GM21825 (cell line): ENCODE results near the gene DCST1.

Experiments used
- ATAC-seq: cut with Tn5 transposase; IDR thresholded peaks from one replicate; pipeline ENCODE4 v1.9.1; 2021; ENCODE audit warnings: mild to moderate bottlenecking, moderate library complexity; ENCODE audit not compliant: unreplicated experiment

DCST1 gene

GRCh38 chr1:155030899-155031298 is 2.7 kb upstream of the DCST1 start:
- no peak for ATAC-seq

GRCh38 chr1:155032886-155033285 is 738 bp upstream of the DCST1 start:
- no peak for ATAC-seq

DNA sequence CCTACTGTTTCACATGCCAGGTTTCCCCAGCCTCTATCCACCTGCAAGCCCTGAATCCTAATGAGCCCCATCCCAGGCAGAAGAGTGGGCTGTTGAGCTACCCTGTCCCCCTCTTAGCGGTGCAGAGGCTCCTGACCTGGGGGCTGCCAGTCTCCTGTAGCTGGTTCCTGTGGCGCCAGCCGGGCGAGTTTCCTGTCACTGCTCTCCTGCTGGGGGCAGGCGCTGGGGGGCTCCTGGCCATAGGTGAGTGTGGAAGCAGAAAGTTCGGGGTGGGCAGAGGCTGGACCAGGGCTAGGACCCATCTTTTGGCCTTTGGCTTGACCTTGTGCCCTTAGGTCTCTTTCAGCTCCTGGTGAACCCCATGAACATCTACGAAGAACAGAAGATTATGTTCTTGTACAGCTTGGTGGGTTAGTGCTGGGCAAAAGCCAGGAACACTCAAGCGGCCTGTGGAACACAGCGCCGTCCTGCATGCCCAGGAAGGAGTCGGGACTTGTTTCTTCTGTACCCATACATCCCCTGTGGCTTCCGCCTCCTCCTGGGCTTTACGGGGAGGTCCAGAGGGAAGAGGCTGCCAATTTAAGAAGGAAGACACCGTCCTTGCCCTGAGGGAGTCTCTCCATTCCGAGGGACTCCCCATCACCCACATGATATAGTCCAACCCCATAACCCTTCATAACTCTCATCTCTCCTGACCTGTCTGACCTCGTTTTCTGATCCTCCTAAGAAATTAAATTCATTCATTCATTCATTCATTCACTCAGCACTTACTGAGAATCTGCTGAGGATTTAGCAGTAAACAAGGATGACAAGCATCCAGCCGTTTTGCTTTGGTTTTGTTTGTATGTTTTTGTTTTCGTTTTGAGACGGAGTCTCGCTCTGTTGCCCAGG is 939 bp downstream of the DCST1 start:
- ATAC-seq, result no peak

DNA sequence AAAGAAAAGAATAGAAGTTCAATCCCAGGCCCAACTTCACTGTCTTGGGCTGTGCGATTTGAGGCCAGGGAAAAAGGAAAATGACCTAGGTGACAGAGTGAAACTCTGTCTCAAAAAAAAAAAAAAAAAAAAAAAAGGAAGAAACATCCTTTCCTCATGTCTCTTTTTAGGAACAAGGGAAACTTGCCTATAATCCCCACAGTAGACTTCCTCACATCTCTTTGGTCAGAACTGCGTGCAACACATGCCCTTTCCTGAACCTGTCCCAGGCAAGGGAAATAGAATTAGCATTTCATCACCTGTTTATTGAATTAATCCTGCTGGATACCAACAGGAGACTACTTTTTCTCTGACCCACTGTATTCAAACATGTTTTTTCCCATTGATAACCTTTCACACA is 2.3 kb downstream of the DCST1 start:
- ATAC-seq, result no peak

- no peak for ATAC-seq
Observed at GRCh38 chr1:155037043-155037442, 3.4 kb downstream of the DCST1 start.

DNA sequence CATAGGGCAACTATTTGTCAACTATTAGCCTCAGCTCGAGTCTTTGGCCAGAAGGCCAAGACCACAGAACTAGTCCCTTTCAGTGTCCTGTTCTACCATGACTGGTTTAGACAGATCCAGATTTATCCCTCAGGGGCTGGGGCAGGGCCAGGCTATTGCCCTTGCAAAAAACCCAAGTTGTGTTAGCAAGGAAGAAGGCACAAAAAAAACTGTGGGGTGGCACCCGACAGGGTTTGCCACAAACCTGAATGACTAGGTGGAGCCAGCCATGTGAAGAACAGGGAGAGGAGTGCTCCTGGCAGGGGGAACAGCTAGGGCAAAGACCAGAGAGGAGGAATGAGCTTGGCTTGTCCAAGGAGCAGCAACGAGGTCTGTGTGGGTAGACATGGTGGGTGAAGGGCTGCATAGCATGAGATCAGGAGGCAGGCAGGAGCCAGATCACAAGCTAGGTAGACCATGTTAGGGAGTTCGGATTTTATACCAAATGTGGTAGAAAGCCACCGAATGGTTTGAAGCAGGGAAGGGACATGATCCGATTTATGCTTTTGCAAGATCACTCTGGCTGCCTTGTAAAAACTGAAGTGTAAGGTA is 4.3 kb downstream of the DCST1 start:
- ATAC-seq, result no peak

- ATAC-seq, result no peak
Observed at GRCh38 chr1:155038602-155039307, 5.1 kb downstream of the DCST1 start.

DNA sequence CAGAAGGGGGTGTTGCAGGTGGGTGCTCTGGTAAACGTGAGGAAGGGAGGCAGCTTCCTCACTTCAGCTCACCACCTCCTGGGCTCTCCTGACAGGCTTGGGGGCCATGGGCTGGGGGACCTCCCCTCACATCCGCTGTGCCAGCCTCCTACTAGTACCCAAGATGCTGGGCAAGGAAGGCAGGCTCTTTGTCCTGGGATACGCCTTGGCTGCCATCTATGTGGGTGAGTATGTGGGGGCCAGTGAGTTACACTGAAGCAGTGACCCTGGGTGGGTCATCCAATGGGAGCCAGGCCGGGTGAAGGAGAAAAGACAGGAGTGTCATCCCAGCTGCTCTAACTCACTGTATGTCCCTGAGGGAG is 5.7 kb downstream of the DCST1 start:
- no peak for ATAC-seq

- ATAC-seq, result no peak
Observed at GRCh38 chr1:155040358-155041093, 6.9 kb downstream of the DCST1 start.

DNA sequence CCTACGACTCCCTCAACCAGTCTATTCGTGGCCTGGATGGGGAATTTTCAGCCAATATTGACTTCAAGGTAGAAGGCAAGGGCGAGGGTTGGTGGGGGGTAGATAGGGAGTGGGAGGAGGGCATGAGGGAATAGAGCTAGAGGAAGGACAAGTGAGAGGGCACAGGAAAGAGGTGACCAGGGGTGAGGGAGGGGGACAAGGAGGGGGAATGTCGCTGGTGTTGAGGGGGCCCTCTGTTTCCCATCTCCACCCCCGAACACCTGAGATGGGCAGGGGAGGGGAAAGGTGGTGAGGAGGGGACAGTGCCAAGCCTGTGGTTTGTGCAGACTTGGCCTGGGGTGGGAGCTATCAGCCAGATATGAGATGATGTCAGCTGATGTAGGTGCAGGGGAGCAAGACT is 9.2 kb downstream of the DCST1 start:
- no peak for ATAC-seq

GRCh38 chr1:155043301-155043702 is 9.7 kb downstream of the DCST1 start:
- ATAC-seq, result no peak

DNA sequence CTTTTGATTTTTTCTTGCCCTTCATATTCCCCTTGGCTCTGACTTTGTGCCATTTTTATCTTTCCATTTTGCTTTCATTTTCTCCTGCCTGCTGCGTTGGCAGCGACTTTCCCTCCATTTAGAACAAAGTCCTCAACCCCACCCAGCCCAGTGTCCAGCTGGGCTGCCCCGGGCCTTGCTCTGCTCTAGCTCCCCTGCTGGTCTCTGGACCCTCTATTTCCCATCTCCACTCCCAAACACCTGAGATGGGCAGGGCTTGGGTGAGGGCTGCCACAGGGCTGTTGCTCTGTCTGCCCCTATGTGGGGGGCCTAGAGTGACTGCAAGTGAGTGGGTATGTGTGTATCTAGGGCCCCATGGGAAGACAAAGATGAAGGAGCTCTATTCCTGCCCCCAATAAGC is 10.2 kb downstream of the DCST1 start:
- ATAC-seq, result no peak

DNA sequence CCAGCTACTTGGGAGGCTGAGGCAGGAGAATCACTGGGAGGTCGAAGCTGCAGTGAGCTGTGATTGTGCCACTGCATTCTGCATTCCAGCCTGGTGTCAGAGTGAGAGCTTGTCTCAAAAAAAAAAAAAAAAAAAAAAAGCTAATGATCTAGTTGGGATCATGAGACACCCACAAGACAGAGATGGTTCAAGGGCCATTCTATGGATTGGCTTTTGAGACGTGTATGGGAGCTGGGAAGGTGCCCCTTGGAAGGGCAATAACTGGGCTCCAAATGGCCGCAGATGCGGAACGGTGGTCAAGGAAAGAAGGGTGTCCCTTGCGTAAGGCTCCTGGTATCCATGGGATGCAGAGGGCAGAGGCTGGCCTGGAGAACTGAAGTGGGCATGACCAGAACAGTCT is 10.7 kb downstream of the DCST1 start:
- no peak for ATAC-seq

- ATAC-seq, result no peak
Observed at GRCh38 chr1:155044812-155045657, 11.4 kb downstream of the DCST1 start.

DNA sequence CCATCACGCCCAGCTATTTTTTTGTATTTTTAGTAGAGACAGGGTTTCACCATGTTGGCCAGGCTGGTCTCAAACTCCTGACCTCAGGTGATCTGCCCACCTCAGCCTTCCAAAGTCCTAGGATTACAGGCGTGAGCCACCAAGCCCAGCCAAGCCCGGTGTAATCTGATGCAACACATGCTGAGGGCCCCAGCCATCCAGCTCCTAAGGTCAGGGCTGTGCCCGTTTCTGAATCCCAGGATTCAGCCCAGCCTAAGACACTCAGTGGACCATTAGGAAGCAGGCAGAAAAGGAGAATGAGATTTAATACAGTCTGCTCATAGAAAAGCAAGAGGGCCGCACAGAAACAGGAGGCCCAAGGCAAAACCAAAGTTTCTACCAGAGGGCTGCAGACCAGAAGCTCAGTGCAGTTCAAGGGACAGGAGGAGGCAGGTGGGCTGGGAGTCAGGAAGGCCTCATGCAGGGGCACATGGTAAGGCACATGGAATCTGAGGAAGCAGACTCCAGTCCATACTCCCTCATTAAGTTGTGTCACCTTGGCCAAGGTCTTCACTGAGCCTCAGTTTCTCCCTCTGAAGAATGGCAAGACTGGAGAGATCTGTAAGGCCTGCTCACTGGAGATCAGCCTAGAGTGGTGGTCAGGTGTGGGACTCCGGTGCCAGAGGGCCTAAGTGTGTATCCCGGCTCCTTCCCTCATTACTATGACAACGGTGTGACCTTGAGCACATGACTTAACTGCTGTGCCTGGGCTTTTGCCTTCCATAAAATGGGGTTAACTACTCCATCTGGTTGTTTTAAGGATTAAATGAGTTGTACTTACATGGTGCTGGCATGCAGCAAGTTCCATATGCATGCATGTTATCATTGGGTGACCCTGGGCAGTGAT is 15.1 kb downstream of the DCST1 start:
- ATAC-seq, result no peak

GRCh38 chr1:155049651-155050559 is 16.3 kb downstream of the DCST1 start:
- no peak for ATAC-seq

DNA sequence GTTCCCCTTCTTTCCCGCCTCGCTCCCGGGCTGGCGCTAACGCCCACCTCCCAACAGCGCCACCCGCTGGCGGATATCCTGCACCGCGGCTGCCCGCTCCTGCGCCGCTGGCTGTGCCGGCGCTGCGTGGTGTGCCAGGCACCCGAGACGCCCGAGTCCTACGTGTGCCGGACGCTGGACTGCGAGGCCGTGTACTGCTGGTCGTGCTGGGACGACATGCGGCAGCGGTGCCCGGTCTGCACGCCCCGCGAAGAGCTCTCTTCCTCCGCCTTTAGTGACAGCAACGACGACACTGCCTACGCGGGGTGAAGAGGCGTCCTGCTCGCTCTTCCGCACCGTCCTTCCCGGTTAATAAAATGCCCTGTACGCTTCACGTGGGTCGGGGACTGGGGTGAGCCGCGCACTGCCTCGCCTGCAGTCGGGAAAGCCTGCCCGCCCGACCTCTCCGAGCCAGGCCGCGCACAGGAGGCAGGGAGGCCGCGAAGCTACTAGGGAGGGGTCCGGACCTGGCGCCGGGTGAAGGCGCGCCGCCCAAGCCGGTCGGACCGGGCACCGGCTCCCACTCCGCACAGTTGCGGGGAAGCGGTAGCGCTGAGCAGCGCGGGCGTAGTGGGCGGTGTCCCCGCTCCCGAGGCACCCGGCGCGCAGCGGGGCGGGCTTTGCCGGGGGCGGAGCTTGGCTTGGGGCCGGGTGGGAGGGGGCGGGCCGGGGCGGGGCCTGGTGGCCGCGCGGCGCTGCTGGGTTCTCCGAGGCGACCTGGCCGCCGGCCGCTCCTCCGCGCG is 17.1 kb downstream of the DCST1 start, which contains the start of gene ADAM15:
ADAM15 (plus strand) TSS at position 757 of the 782 bp plus-strand sequence. CDS start 71 bp downstream, outside the sequence.
- ATAC-seq, result peak; percentile 55
